Measurements from ENCODE around the gene ADAM12.

The ADAM12 gene, protein sequence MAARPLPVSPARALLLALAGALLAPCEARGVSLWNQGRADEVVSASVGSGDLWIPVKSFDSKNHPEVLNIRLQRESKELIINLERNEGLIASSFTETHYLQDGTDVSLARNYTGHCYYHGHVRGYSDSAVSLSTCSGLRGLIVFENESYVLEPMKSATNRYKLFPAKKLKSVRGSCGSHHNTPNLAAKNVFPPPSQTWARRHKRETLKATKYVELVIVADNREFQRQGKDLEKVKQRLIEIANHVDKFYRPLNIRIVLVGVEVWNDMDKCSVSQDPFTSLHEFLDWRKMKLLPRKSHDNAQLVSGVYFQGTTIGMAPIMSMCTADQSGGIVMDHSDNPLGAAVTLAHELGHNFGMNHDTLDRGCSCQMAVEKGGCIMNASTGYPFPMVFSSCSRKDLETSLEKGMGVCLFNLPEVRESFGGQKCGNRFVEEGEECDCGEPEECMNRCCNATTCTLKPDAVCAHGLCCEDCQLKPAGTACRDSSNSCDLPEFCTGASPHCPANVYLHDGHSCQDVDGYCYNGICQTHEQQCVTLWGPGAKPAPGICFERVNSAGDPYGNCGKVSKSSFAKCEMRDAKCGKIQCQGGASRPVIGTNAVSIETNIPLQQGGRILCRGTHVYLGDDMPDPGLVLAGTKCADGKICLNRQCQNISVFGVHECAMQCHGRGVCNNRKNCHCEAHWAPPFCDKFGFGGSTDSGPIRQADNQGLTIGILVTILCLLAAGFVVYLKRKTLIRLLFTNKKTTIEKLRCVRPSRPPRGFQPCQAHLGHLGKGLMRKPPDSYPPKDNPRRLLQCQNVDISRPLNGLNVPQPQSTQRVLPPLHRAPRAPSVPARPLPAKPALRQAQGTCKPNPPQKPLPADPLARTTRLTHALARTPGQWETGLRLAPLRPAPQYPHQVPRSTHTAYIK

DNA sequence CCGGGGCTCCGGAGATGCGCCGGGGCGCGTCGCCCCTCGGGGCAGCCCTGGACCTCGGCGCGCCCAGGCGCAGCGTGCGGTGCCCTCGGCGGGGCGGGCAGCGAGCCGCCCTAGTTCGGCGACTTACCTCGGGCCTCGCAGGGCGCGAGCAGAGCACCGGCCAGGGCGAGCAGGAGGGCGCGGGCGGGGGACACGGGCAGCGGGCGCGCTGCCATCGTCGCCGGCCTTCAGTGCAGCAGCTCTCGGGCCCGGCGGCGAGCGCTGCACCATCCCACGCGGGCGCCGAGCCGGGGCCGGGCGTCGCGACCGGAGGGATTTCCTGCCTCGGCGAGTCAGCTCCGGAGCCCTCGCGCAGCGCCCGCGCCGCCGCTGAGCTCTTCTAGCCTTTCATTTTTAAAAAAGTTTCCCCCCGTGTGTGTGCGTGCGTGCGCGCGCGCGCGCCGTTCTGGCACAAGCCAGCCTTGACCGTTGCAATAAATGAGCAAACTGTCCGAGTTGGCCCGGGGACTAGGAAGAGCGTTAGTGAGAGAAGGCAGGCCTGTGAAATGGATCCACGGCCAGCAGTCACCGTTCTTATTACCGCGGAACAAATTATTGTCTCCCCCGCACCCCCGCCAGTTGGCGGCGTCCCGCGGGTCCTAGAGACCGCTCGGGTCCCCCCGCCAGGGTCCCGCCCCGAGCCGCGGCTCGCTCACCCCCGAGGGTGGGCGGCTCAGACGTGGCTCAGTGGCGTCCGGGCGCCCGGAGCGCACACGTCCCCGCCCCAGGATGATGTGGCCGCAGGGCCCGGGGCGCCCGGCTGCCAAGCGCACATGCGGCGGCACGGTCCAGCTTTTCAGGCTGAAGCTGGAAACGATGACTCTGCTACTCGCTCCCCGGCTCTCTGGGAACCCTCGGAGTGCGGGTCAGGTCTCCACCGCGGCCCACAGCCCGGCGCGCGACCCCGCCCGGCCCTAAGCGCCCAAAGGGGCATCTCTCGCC, at the start of gene ADAM12:
TSS of gene ADAM12 (minus strand) at position 547 of the 981 bp plus-strand sequence. CDS start at position 215, 332 bp downstream.
- peak in 1 of 2 donors; percentile 12 for DNase-seq

DNA sequence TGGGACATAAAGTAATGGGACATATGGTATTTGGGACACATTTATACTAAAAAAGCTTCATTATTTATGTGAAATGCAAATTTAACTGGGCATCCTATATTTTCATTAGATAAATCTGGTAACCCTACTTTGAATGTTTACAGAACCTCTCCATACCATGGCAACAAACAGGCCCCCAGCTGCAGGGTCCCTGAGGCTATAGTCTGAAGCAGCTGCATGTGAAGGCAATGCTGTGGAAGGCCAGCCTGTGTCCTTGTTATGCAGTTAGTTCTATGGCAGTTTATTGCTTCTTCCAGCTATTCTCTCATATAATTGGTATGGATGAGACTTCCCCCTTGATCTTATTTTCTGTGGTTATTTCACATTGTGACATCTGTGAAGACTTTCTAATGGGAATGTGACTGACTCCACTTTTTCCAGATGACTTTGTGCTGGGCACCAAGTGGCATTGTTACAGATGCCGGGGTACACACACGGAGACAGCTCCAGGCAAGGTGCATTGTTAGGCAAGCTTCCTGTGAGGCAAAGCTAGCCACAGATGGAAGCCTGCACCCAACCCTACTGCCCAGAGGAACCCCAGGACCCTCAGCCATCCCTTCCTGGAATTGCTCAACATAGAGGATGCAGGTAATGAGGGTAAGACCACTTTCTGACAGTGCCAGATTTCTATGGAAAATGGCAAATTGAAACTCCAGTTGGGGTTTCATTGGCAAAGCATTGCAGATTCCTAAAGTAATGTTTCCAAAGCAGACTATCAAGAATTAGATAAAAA, 49.5 kb upstream of the ADAM12 start:
- DNase-seq, result no peak

DNA sequence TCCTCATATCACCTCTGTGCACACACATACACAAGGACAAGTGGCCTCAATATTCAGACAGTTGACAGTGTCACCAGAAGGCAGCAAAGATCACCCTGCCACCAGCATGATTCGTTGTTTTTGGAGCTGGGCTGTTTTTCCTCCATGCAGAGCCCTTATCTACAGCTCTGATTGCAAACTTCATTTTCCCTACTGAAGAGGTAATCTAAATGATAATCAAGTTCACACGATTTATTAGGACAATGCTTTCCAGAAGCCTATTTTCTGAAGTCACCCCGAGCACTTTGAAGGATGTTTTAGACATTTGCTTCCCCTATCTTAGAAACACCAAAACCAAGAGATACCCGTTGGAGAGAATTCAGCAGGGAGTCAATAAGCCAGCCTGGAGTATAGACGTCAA, 46.0 kb upstream of the ADAM12 start:
- no peak for DNase-seq

DNA sequence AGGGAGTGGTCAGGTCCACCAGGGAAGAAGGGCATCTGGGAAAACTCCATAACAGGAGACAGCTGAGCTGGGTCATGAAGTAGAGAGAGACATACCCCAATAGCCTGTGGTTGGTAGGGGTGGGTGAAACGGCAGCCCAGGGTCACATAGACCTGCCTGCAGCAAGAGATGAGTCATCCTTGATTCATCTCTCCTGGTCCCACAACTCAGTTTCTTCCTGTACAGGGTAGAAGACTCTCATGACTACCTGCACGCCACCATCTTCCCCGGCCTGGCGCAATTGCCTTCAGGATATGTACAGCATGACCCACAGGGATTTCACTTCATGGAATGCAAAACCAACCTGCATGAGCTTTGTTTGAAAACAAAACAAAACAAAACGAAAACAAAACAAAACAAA, 45.1 kb upstream of the ADAM12 start:
- no peak for DNase-seq

DNA sequence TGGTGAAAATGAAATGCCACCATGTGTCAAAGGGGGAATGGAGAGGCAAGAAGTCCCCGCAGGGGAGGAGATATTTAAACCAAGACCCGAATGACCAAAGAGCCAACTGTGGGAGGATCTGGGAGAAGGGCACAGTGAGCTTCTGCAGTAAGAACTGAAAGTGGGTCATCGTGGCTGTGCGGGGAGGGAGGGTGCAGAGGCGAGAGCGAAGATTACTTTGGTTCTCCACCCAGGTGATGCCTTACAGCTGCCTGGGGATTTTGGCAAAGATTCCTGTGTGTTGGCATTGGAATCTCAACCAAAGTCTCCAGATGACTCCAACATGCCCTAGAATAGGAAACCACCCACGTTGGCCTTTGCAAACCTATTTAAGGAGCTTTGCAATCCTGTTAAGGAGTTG, 44.2 kb upstream of the ADAM12 start:
- no peak for DNase-seq

DNA sequence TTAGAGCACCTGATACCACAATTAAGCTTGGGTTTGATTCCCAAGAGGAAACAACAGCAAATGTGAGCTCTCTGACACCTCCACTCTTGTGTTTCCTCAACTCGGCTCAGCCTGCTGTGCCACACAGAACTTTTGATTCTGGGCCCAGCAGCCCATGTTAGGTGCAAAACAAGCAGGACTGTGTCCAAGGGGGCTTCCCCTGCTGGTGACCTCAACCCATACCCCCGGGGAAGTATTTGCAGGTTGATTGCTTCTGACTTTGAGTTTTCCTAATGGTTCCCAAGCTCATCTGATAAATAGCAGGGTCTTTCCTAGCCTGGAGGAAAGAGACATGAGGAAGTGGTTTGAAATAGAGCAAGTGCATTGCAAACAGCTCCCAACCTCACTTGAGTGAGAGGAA, 43.5 kb upstream of the ADAM12 start:
- DNase-seq, result no peak

DNA sequence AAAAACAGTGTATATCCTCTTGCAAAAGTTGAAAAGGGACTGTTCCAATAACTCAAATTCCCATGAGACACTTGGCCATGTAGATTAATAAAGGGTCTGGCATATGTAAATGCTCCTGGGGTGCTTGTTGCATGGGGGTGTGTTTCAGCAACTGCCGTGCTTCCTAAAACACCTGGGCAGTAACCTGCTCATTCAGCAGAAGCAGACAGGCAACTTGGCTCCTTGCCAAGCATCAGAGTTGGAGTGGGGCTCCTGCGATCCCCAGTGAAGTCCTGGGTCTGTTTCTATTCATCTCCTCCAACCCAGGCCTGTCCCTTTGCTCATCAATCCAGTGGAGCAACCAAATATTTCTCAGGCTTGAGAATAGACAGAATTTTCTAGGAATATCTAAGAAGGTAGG, 42.2 kb upstream of the ADAM12 start:
- DNase-seq, result no peak

DNA sequence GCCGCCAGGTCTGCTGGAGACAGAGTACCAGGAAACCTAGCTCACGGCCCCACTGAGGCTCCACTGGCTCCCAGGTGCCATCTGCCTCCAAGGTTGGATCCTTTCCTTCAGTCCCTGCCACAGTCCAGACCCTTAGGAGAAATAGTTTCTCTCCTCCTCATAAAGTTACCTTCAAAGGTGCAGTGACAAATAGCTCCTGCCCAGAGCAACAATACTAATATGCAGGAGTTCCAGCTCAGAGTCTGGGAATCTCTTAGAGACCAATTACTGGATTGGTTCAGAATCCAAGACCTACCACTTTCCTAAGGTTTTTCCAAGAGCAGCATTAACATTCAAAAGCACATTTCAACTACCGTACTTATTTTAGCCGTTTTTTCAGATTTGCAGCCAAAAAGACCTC, 41.0 kb upstream of the ADAM12 start:
- no peak for DNase-seq

DNA sequence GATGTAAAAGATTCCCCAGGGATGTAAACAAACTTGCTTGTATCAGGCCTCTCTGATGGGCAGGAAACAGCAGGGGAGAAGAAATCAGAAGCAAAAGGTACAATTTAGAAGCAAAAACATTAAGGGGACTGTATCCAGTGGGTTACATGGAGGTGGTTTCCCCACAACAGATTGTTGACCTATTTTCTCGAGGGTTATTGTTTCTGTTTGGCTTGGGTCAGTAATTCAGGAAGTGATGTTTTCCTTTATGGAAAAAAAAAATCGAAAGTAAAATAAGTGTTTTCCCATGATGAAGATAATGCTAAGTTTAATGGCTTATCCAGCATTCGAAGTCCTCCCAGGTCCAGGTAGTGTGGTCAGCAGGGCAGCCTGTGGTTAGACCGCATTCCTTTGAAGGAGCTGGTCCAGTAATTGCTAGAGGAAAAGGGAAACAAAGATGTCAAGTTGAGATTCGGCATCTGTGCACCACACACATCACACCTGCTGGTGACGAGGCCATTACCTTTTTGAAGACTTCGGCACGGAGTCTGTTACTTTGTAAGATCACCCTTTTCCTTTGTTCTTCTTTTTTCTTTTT, 37.3 kb upstream of the ADAM12 start:
- no peak for DNase-seq

DNA sequence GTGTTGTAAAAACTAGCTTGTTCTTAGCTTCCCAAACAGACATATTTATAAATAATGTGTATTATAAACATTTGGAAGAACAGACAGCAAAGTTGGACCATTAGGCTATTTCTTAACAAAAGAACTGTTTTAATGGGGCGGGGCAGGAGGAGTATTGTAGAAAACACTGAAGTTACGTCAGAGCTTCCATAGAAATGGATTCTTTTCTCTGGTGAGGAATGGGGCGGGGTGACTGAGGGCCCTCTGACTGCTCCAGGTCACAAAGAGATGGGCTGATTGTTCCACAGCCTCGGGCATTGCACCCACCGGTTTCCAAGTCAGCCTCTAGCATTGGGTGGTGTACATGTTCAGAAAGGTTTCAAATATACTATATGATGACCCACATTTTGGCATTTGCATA, 36.8 kb upstream of the ADAM12 start:
- DNase-seq, result no peak

DNA sequence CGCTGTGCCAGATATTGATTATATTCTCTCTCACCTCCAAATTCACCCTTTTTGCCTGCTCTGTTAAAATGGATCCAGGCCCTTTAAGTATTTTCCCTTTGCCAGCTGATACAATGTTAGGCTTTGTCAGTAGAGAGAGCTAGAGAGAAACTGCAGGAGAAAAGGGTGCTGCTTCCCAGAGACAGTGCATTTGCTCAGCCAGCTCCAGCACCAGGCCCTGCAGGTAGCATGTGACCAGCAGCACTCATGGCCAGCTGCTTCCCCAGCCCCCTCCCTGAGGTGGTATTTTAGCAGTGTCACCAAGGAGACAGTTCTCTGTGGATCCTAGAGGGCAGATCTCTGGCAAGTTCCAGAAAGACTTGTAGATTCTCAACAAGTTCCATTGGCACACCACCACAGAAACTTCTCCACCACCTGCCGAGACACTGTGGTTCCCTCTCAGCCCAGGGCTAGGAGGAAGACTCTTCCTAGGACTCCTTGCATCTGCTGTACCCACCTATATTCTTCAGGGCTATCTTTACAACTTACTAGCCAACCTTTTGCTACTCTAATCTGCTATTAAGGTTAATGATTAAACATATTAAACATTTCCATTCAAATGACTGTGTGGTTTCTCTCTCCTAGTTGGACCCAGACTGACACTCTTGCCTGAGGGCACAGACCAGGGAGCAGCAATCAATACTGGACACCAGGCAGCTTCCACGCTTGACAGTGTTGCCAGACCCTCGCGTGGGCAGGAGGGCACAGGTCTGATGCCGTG, 35.6 kb upstream of the ADAM12 start:
- no peak for DNase-seq

DNA sequence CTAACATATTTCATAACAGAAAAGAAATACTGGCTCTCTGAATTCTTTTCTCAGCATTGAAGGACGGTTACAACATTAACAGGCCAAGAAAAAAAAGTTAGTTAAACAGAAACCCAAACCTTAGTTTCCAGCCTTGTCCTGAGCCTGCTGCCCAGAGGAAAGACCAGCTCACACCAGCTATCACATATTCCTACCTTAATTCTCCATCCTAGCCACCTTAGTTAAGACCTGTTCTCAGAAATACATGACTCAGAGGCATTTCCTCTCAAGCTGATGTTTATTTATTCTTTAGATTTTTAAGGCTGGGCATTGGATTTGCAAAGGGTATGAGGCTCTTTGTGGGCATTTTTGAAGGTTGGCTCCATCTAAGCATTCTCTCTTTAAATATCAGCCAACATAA, 34.3 kb upstream of the ADAM12 start:
- no peak for DNase-seq

DNA sequence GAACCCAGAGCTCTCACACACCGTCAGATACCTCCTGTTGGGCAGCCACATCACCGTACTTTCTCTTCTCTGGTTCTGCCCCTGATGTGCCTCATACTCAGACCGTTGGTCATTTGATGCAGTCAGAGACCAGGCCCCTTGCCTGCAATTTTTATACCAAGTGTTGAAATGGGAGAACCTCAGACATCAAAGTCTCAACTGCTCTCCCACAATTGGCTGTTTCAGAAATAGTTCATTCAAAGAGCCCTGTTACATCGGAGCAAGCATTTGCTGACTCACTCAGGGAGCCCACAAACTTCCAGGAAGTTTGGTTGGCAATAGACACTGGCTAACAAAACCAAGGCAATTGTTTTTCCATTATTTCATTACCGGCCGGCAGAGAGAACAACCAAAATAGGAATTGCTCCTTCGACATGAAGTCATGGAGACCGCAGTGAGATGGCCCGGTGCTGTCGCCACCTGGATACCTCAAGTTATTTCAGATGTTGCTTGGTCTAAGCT, 33.5 kb upstream of the ADAM12 start:
- DNase-seq, result no peak

DNA sequence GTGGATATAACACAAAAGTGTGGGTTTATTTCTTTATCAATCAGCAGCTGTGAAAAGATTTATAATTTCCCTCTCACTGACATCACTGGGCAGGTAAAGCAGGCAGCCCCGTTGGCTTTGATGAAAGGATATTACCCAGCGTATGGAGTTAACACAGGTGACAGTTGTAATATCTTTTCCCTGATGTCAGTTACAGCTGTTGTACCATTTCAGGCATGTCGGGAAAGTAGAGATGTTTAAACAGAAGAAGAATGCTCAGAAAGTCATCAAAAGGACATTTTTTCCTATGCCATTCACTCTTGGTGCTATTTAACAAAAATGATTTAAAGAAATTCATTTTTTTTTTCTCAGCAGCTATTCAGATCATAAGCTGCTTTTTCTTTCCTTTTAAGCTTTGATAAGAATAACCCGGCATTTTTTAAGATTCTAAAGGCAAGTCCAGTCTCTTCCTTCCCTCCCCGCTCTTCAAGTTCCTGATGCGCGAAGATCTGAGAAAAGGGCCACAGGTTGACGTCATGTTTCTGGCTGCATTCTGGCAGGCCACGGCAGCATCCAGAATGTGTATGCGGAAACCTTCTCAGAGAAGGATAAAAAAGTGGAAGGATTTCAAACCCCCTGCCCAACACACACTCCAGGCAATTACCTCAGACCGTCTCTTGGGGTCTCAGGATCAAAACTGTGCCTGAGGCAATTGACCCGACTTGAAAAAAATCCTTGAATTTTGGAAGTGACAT, 32.5 kb upstream of the ADAM12 start:
- no peak for DNase-seq

DNA sequence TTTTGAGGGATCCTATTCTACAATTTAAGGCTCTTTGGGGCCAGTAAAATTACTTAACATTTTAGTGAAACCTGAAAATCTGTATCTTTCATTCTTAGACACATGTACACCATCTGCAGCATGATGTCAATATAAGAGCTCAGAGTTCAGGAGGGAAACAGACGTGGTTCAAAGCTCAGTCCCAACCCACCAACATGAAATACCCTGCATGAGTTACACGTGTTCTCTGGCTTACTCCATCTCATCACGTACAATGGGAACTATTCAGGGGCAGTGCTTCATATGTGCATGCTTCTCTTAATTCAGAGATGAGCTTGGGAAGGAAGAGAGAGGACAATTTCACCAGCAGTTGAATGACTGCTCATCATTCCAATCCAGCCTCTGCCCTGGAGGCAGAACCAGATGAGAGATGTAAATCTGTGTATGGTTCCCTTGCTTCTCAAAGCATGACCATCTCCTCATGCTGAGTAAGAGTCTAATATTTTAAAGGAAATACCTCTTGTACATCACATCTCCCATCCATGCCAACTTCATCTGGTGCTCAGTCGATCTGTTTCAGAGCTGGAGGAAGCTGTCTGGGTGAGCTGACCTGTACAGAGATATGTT, 29.0 kb upstream of the ADAM12 start:
- no peak for DNase-seq

DNA sequence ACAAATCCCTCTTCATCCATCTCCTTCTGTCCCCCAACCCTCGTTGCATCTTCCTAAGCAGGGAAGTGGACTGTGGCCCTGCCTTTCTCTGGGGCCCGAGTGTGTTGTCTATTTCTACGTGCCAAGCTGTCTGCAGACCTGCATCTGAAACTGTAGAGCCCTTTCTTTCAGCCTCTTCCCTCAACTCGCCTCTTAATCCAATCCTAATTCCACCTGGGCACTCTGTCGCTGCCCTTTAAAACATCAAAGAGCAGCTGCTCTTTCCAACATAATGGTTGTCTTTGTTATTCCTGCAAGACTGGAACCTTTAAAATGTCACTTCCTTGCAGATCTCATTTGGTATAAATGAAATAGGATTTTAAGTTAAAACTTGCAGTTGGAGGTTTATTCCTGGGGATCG, 21.5 kb upstream of the ADAM12 start:
- no peak for DNase-seq

DNA sequence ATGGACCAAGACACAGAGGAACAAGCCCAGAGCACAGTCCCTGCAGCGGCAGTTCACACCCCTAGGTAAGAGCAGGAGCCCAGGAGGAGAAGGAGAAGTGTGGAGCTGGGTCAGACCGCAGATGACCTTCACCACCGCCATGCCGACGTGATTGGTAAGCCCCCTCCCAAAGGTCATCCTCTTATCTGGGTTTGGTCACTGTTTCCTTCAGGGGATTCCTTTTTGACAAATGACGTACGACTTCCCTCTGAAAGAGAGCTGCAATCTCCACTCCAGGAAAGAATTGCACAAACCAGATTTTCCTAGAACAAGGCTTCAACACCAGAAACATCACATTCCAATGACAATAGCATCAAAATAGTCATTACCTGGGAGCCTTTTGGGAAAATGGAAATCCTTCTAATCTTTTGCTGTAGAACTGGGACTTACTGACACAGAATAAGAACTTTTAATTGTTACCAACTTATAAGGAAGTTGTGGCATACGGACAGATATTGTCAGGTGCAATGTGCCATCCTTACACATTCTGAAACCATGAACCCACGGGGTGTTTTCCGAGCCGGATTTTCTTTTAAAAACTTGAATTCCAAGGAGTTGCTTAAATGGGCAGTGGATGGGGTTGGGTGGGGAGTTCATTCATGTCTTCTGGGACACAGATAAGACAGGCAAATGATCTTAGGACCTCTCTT, 20.8 kb upstream of the ADAM12 start:
- DNase-seq, result no peak

DNA sequence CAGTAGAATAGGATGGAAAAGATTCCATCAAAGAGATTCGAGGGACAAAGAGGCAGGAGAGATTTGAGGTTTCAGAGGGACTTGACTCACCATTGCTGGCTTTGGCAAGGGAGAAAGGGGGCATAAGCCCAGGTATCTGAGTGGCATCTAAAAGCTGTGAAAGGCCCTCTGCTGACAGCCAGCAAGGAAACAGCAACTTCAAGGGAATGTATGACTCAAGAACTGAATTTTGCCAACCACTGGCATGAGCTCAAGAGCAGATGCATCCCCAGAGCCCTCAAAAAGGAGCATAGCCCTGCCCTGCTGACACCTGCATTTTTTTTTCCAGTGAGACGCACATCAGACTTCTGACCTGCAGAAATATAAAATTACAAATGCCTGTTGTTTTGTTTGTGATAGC, 19.6 kb upstream of the ADAM12 start:
- DNase-seq, result no peak

DNA sequence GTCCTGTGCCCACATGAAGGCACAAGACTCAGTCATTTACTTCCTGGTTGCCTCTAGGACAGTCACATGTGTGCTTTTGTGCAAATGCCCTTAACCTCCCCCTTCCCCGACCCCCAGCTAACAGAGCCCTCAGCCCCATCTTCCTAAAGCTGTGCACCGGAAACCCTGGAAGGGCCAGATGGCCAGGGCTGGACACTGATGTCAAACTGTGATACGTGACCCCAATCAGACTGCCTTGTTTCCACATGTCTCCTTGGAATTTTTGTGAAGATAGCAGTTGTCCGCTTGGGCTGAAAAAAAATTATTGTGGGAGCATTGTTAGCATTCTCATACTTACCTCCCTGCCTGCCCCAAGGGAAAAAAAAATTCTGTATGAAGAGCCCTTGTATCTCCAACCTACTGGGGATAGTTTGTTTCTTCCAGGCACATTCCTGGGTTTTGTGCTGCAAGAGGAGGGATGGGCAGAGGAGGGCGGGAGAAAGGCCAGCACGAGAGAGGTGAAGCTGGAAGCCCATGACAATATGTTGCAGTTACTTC, 17.0 kb upstream of the ADAM12 start:
- no peak for DNase-seq

Data from stimulated activated CD4-positive, alpha-beta T cell treated with anti-CD3 and anti-CD28 coated beads, Interleukin-2, amount 100 ng/mL, for 24 hours (primary cell).